Smooth muscle cell (in vitro differentiated cells): ENCODE data around the gene DYNC1I1. TPM values are rescaled to one million over a fixed set of nuclear protein-coding genes. Genes with fewer than 3 reads are reported as not detected.

Source experiments
- DNase-seq: peaks from one replicate; lab custom pipeline; 2025; ENCODE audit not compliant: unreplicated experiment; lab: John Stamatoyannopoulos, UW
- H2AFZ ChIP-seq: fragments of 200-600 bp; sonication (generic); 2 replicates; pipeline ENCODE4 v1.6.0; 2016; ENCODE audit warnings: antibody characterized with exemption, low read depth, mild to moderate bottlenecking
- H3F3A ChIP-seq: fragments of 200-600 bp; sonication (generic); 2 replicates; pipeline ENCODE4 v1.6.0; 2017; ENCODE audit warnings: antibody characterized with exemption, low read depth
- H3K27ac ChIP-seq: fragments of 200-600 bp; sonication (generic); 2 replicates; pipeline ENCODE4 v1.5.1; 2016; ENCODE audit warnings: low read depth, mild to moderate bottlenecking
- H3K27me3 ChIP-seq: fragments of 200-600 bp; sonication (generic); 2 replicates; pipeline ENCODE4 v1.6.1; 2016; ENCODE audit warnings: low read depth, mild to moderate bottlenecking
- H3K36me3 ChIP-seq: fragments of 200-600 bp; sonication (generic); 2 replicates; pipeline ENCODE4 v1.5.1; 2016; ENCODE audit warnings: low read depth
- H3K4me1 ChIP-seq: fragments of 200-600 bp; sonication (generic); 2 replicates; pipeline ENCODE4 v1.5.1; 2016; ENCODE audit warnings: low read depth
- H3K4me2 ChIP-seq: fragments of 200-600 bp; sonication (generic); 2 replicates; pipeline ENCODE4 v1.6.0; 2016; ENCODE audit warnings: mild to moderate bottlenecking
- H3K4me3 ChIP-seq: fragments of 200-600 bp; sonication (generic); 2 replicates; pipeline ENCODE4 v1.5.1; 2016; ENCODE audit warnings: mild to moderate bottlenecking
- H3K79me2 ChIP-seq: fragments of 200-600 bp; sonication (generic); 2 replicates; pipeline ENCODE4 v1.6.0; 2016; ENCODE audit warnings: low read depth, mild to moderate bottlenecking
- H3K9ac ChIP-seq: fragments of 200-600 bp; sonication (generic); 2 replicates; pipeline ENCODE4 v1.6.0; 2016; ENCODE audit warnings: low read depth
- H3K9me3 ChIP-seq: fragments of 200-600 bp; sonication (generic); replicated peaks from 2 replicates; pipeline ENCODE4 v1.5.1; 2016; ENCODE audit warnings: low read depth
- H4K20me1 ChIP-seq: fragments of 200-600 bp; sonication (generic); 2 replicates; pipeline ENCODE4 v1.6.0; 2016; ENCODE audit warnings: low read depth
- WGBS: methylation state at CpG from one replicate; pipeline ENCODE4 v1.1.7; 2016; ENCODE audit warnings: low lambda C conversion rate; 5-methylcytosine and 5-hydroxymethylcytosine counted together
- polyA plus RNA-seq: library from polyadenylated mRNA; unstranded; fragments of >200 nt; fragmentation: Nextera tagmentation; extraction: Ambion mirVana; gene quantifications from 2 replicates; pipeline ENCODE4 v1.2.1, GENCODE V29; 2016
- total RNA-seq: library from RNA; depleted of rRNA; stranded (reverse); fragments of >200 nt; gene quantifications from 2 replicates; pipeline ENCODE4 v1.2.3, GENCODE V29; 2014
- TF ChIP-seq, protein P1 (sequence below): fragments of 200-600 bp; sonication (generic); IDR thresholded peaks from 2 replicates; pipeline ENCODE4 v1.5.1; 2017; ENCODE audit warnings: borderline replicate concordance, mild to moderate bottlenecking, antibody characterized with exemption; ENCODE audit not compliant: insufficient read depth, poor library complexity, severe bottlenecking

Gene DYNC1I1
- total and polyA plus RNA-seq, 2 experiments from 2014 or later: 1.1 to 2.4 TPM

DNA sequence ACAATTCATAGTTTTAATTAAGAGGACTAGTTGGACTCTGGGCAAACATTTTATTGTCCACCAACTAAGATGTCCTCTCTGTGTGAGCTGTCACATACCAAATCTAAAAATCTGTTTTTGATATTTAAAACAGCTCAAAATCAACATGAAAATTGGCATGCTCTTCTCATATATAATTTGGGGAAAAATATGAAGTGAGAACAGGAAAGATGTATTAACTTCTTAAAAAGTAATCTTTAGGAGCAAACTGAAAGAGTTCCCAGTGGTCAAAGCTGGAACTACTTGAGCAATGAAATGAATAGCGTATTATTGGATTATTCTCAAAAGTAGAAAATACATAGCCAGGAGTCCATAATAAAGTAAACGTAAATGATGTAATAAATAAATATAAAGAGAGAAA, 147.2 kb downstream of the DYNC1I1 start:
- Histone ChIP-seq H2AFZ (no peak overlapping the region), H3K4me2 (no peak overlapping the region), H3K36me3 (no peaks in the 10 kb centered on the region), H3K4me1 (no peaks in the 10 kb centered on the region), H3F3A (no peaks in the 10 kb centered on the region), H3K27me3 (peaks cover 18% of the 10 kb centered on the region), H3K27ac (no peak overlapping the region), H3K9ac (no peak overlapping the region), H3K4me3 (no peak overlapping the region), H4K20me1 (no peaks in the 10 kb centered on the region), H3K9me3 (no peaks in the 10 kb centered on the region), H3K79me2 (no peaks in the 10 kb centered on the region)
- no peak for DNase-seq
- 94% methylated on average over 2 of the region's 2 CpGs for WGBS
- TF ChIP-seq, protein P1, sequence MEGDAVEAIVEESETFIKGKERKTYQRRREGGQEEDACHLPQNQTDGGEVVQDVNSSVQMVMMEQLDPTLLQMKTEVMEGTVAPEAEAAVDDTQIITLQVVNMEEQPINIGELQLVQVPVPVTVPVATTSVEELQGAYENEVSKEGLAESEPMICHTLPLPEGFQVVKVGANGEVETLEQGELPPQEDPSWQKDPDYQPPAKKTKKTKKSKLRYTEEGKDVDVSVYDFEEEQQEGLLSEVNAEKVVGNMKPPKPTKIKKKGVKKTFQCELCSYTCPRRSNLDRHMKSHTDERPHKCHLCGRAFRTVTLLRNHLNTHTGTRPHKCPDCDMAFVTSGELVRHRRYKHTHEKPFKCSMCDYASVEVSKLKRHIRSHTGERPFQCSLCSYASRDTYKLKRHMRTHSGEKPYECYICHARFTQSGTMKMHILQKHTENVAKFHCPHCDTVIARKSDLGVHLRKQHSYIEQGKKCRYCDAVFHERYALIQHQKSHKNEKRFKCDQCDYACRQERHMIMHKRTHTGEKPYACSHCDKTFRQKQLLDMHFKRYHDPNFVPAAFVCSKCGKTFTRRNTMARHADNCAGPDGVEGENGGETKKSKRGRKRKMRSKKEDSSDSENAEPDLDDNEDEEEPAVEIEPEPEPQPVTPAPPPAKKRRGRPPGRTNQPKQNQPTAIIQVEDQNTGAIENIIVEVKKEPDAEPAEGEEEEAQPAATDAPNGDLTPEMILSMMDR: peak; percentile 22

DNA sequence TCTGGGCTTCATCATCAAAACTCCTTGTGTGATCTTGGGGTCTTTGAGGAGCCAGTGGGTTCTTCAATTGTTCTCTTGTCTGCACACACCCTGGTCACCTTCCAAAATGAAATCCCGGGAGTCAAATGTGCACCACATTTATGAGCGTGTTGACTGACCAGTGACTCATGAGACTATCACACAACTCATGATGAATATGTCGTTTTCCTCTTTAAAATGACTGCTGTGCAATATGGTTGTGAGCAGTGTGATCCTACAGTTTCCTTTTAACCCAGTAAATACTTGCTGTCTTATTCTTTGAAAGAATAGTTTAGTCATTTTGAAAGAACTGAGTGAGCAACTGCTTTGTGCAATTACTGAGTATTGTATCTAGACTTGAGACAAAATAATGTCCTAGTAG, 149.2 kb downstream of the DYNC1I1 start:
- Histone ChIP-seq H3F3A (no peaks in the 10 kb centered on the region), H3K4me1 (no peaks in the 10 kb centered on the region), H3K79me2 (no peaks in the 10 kb centered on the region), H4K20me1 (no peaks in the 10 kb centered on the region), H3K9ac (no peak overlapping the region), H3K4me2 (no peak overlapping the region), H3K4me3 (no peak overlapping the region), H3K36me3 (no peaks in the 10 kb centered on the region), H2AFZ (no peak overlapping the region), H3K9me3 (no peaks in the 10 kb centered on the region), H3K27ac (no peak overlapping the region), H3K27me3 (no peaks in the 10 kb centered on the region)
- TF ChIP-seq, protein P1: no peak
- no peak for DNase-seq
- 37% methylated on average over 3 of the region's 3 CpGs for WGBS

DNA sequence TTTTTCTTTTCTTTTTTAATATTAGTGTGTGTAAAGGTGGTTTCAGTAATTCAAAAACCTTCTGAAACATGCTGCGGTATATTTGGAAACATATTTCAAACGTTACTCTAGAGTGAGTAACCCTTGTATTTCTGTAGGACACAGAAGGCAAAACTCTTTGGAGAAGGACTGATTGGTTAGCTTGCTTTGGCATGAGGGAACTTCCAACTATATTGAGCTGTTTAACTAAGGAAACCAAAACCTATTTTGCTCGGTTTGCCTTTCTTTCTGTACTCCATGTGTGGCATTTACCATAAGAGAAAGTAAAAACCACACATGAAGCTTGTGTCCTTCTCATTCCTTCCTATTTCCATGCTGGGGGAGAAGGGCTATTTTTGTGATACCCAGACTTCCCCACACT, 149.8 kb downstream of the DYNC1I1 start:
- Histone ChIP-seq H3K9ac (no peak overlapping the region), H3K9me3 (no peaks in the 10 kb centered on the region), H3K27ac (no peak overlapping the region), H3F3A (no peaks in the 10 kb centered on the region), H2AFZ (no peak overlapping the region), H3K27me3 (no peaks in the 10 kb centered on the region), H3K36me3 (no peaks in the 10 kb centered on the region), H3K79me2 (no peaks in the 10 kb centered on the region), H3K4me3 (no peak overlapping the region), H3K4me1 (no peaks in the 10 kb centered on the region), H3K4me2 (no peak overlapping the region), H4K20me1 (no peaks in the 10 kb centered on the region)
- DNase-seq: no peak
- TF ChIP-seq, protein P1: no peak
- WGBS: 86% methylated on average over 3 of the region's 3 CpGs

DNA sequence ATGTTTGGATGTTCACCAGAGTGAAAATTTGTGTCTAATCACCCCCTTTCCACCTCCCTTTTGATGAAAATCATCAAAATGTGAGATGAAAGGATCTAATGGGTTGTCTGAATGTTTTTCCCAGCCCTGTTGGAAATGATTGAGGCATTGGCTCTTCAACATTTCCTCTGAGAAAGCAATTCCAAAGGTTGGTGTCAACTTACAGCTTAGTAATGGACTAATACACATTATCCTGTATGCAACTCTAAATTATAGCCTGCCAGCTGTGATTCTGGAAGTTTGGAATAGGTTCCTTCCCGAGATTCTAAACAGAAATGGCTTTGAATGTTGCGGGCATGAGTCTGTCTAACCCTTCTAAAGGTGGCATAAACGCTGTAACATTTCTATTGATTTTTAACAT, 152.9 kb downstream of the DYNC1I1 start:
- Histone ChIP-seq H3F3A (no peaks in the 10 kb centered on the region), H3K9me3 (no peaks in the 10 kb centered on the region), H4K20me1 (no peaks in the 10 kb centered on the region), H3K36me3 (no peaks in the 10 kb centered on the region), H3K9ac (no peak overlapping the region), H2AFZ (no peak overlapping the region), H3K79me2 (no peaks in the 10 kb centered on the region), H3K27ac (no peak overlapping the region), H3K4me2 (no peak overlapping the region), H3K27me3 (no peaks in the 10 kb centered on the region), H3K4me1 (no peaks in the 10 kb centered on the region), H3K4me3 (no peak overlapping the region)
- 93% methylated on average over 3 of the region's 3 CpGs for WGBS
- TF ChIP-seq, protein P1: no peak
- no peak for DNase-seq
